Measurements from ENCODE around the gene TLX3. TPM values are rescaled to one million over a fixed set of nuclear protein-coding genes. Genes with fewer than 3 reads are reported as not detected.

The TLX3 gene
- total and polyA plus RNA-seq, 12 donors: 0.17 TPM; not detected in 11

- Histone ChIP-seq H3K27ac (no peak overlapping the region), H3K36me3 (replicated peaks in 1 of 2) (no peaks in the 10 kb centered on the region), H3K27me3 (no peaks in the 10 kb centered on the region), H3K9me3 (replicated peaks in 1 of 3) (no peaks in the 10 kb centered on the region), H3K4me3 (no peak overlapping the region), H3K4me1 (replicated peaks in 1 of 2) (no peaks in the 10 kb centered on the region)
- TF ChIP-seq POLR2A (IDR thresholded peaks at IDR 0.05) (no peak), CTCF (IDR thresholded peaks at IDR 0.05) (no peak)
- no peak for DNase-seq
- intact Hi-C loops (cut with DNase I): no loop called here
- 73 to 90% (median 84%) methylated on average over 2 of the region's 2 CpGs for WGBS, 4 donors
These were observed 23.6 kb upstream of the TLX3 start for GRCh38 chr5:171285465-171285864.

GRCh38 chr5:171288066-171288465, 21.0 kb upstream of the TLX3 start:
- Histone ChIP-seq H3K4me3 (no peak overlapping the region), H3K27me3 (no peaks in the 10 kb centered on the region), H3K4me1 (replicated peaks in 1 of 2) (no peaks in the 10 kb centered on the region), H3K27ac (no peak overlapping the region), H3K36me3 (replicated peaks in 1 of 2) (no peaks in the 10 kb centered on the region), H3K9me3 (replicated peaks in 1 of 3) (no peaks in the 10 kb centered on the region)
- intact Hi-C loops (cut with DNase I): no loop called here
- WGBS, 4 donors: 86 to 95% (median 93%) methylated on average over 2 of the region's 2 CpGs
- TF ChIP-seq POLR2A (IDR thresholded peaks at IDR 0.05): no peak
- no peak for TF ChIP-seq CTCF (IDR thresholded peaks at IDR 0.05)
- DNase-seq: no peak

- TF ChIP-seq CTCF (IDR thresholded peaks at IDR 0.05): no peak
- TF ChIP-seq POLR2A (IDR thresholded peaks at IDR 0.05): no peak
- Histone ChIP-seq H3K4me3 (no peak overlapping the region), H3K9me3 (replicated peaks in 1 of 3) (no peaks in the 10 kb centered on the region), H3K36me3 (replicated peaks in 1 of 2) (no peaks in the 10 kb centered on the region), H3K4me1 (replicated peaks in 1 of 2) (peaks cover 0 to 5% of the 10 kb centered on the region in 2 donors), H3K27me3 (no peaks in the 10 kb centered on the region), H3K27ac (no peak overlapping the region)
- 86 to 98% (median 95%) methylated on average over 4 of the region's 4 CpGs for WGBS, 4 donors
- no peak for DNase-seq
- intact Hi-C loops (cut with DNase I): no loop called here
These were observed 17.7 kb upstream of the TLX3 start for GRCh38 chr5:171291371-171291770.

GRCh38 chr5:171295299-171295698, 13.7 kb upstream of the TLX3 start:
- no peak for DNase-seq
- Histone ChIP-seq H3K9me3 (replicated peaks in 1 of 3) (no peaks in the 10 kb centered on the region), H3K36me3 (replicated peaks in 1 of 2) (no peaks in the 10 kb centered on the region), H3K27me3 (no peaks in the 10 kb centered on the region), H3K4me3 (no peak overlapping the region), H3K27ac (no peak overlapping the region), H3K4me1 (replicated peaks in 1 of 2) (peaks cover 0 to 5% of the 10 kb centered on the region in 2 donors)
- TF ChIP-seq CTCF (IDR thresholded peaks at IDR 0.05): no peak
- no peak for TF ChIP-seq POLR2A (IDR thresholded peaks at IDR 0.05)
- WGBS, 4 donors: 42 to 64% (median 52%) methylated on average over 1 of the region's 1 CpG
- intact Hi-C loops (cut with DNase I): no loop called here

Data from adrenal gland (tissue), 12 donors.